Measurements from ENCODE around the gene AMOTL1.

GRCh38 chr11:94788396-94788795, 20.2 kb downstream of the AMOTL1 start:
- TF ChIP-seq CTCF (IDR thresholded peaks at IDR 0.05) (no peak), POLR2A (IDR thresholded peaks at IDR 0.05) (no peak)

All from right lobe of liver (tissue), 4 donors.